GM18873 (cell line): ENCODE measurements around the gene DDX4.
"Not testable (repeated sequence)": the region's sequence is repeated elsewhere in the genome, so short reads cannot be mapped to it uniquely, and the experiment has no call there.

ENCODE experiments used
- ATAC-seq: cut with Tn5 transposase; IDR thresholded peaks from one replicate; pipeline ENCODE4 v1.9.1; 2021; ENCODE audit warnings: mild to moderate bottlenecking, moderate library complexity, moderate number of reproducible peaks; ENCODE audit not compliant: unreplicated experiment, low FRiP score

DDX4 gene

GRCh38 chr5:55720188-55720703, 17.6 kb upstream of the DDX4 start:
- ATAC-seq = no peak

DNA sequence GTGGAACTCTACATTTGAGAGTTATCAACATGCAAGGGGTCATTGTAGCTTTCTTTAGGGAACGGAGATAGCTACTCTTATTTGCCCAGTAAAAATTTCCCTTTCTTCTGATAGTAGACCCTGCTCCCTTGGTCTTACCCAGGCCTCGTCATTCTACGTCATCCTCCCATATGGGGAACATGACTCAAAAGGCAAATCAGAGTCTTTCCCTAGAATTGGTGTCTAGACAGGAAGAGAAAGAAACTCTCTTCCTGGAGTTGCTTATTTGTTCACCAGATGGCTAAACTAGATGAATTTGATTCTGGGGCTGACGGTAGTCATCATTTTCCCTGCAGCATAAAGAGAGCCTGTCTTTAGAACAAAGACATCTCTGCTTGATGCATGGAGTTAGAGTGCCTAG, 13.6 kb upstream of the DDX4 start:
- ATAC-seq = no peak

GRCh38 chr5:55731848-55732247, 6.0 kb upstream of the DDX4 start:
- ATAC-seq = no peak

- no peak for ATAC-seq
These were observed 5.3 kb upstream of the DDX4 start for GRCh38 chr5:55732585-55732984.

DNA sequence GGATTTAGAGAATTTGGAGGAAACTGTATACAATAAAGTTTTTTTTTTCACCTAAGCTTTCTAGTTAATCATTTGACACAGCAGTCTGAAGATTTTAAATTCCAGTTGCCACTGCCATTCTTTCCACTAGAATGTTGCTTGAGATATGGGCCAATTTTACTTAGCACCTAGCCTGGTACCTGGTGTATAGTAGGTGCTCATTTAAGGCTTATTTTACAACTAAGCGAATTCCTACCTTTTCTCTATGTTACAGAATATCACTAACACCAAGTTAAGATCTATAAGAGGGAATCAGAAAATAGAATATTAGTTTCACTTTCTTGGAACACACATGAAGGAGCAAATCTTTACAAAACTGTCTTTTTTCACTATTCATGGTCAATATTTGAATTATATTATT, 3.2 kb upstream of the DDX4 start:
- no peak for ATAC-seq

- no peak for ATAC-seq
These were observed 4.9 kb downstream of the DDX4 start for GRCh38 chr5:55742778-55743177.

- ATAC-seq = no peak
These were observed 10.0 kb downstream of the DDX4 start for GRCh38 chr5:55747778-55748318.

- no peak for ATAC-seq
These were observed 11.5 kb downstream of the DDX4 start for GRCh38 chr5:55749387-55749786.

DNA sequence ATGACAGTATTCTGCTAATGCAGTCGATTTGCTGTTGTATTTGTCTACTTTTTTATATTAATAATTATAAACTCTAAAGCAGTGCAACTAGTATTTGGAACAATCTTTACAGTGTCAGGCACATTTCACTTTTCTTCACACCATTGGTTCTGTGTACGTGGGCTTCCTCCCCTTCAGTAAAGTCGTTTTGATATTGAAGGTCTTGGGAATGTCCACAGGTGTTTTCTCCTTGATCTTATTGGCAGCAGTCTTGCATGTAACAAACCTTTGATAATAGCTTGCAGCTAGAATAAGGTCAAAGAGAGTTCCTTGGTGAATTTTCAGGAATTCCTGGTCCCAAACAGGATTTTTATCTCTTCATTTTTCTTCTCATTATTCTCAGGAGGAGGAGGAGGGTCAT, 12.2 kb downstream of the DDX4 start:
- ATAC-seq = no peak

DNA sequence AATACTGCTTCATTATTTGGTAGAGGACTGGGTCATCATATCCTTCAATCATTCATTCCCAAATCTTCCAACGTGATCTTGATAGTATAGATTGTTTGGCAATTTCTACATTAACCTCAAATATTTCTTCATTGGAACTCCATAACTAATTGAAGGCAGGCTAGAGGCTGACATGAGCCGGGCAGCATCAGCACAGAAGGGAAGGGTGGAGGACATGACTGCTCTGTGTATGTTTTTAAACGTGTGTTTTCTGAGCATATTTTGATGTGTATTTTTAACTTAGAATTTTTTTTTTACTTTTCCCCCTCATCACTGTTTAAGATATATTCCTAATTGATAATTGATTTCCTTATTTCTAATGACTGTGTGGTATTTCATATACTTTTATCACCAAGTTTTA, 12.6 kb downstream of the DDX4 start:
- no peak for ATAC-seq

GRCh38 chr5:55758231-55758630, 20.4 kb downstream of the DDX4 start:
- no peak for ATAC-seq

GRCh38 chr5:55758714-55759113, 20.9 kb downstream of the DDX4 start:
- ATAC-seq = no peak

DNA sequence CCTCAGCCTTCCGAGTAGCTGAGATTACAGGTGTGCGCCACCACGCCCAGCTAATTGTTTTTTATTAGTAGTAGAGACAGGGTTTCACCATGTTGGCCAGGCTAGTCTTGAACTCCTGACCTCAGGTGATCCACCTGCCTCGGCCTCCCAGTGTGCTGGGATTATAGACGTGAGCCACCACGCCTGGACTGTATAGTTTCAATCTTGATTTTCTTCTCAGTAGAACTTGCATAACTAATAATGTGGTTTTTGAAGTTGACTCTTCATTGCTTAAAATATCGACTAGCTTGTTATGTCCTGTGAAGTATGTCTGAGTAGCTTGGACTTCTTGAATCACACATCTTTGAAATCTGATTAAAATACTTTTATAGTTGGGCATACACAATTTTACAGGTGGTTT, 23.9 kb downstream of the DDX4 start:
- not testable (repeated sequence) for ATAC-seq

DNA sequence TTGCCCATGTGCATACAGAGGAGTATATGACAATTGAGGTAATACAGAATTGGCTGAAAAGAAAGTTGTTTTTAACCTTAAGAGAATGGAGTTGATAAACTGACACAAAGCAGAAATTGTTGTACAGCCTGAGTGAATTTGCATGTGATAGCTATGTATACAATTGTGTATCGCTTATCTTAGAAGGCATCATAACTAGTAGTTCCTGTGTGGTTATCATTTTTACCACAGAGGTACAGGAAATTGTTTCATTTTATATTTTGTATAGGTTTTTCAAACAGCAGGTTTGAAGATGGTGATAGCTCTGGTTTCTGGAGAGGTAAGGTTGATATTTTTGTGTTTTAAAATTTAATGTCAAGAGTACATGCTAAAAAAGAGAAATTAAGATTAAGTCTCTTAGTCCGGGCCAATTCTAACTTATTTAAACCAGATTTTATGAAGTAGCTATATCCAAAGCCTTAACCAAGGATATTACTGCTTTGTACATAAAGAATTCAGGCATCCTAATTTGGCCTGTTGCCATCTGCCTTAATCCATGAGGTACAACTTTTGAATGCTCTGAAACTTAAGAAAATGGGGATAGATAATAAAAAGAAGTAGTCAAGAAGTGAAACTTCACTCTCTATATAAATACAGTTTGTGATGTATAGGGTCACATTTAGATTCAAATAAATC, 26.0 kb downstream of the DDX4 start:
- no peak for ATAC-seq

GRCh38 chr5:55768279-55768678, 30.4 kb downstream of the DDX4 start:
- no peak for ATAC-seq

DNA sequence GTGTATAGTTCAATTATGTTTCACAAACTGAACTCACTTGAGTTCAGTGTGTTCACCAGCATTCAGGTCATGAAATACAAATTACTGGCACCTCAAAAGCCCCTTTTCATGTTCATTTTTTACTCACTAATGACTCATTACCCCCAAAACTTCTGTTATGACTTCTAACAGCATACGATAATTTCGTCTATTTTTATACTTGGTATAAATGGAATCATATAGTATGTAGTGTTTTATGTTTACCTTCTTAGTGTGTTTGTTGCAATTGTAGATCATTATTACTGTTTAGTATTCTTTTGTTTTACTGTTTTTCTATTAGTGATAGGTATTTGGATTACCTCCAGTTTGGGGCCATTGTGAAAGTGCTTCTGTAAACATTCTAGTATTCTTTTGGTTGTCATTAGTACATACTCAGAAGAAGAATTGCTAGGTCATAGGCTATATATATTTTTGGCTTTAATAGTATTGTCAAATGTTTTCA, 33.4 kb downstream of the DDX4 start:
- ATAC-seq = peak; percentile 59

DNA sequence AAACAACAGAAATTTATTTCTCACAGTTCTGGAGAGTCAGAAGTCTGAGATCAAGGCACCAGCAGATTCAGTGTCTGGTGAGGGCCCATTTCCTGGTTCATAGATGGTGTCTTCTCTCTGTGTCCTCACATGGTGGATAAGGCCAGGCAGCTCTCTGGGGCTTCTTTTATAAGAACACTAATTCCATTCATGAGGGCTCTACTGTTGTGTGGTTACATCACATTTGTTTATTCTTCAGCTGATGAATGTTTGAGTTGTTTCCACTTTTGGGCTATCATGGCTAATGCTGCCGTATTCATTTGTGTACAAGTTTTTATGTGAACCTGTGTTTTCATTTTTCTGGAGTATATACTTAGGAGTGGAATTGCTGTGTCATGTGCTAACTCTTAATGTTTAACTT, 35.2 kb downstream of the DDX4 start:
- no peak for ATAC-seq

- no peak for ATAC-seq
These were observed 39.5 kb downstream of the DDX4 start for GRCh38 chr5:55777332-55777731.

DNA sequence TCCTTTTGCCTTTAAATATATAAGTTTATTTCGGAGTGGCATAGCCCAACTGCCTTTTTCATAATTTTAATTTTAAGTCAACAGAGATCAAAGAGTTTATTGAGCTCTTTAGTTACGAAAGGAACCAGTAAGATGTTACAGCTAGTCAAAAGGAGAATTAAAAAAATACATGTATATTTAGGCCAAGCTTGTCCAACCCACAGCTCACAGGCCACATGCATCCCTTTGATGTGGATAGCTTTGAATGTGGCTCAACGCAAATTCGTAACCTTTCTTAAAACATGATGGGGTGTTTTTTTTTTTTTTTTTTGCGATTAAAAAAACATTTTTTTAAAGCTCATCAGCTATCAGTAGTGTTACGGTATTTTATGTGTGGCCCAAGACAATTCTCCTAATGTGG, 63.1 kb downstream of the DDX4 start:
- no peak for ATAC-seq

DNA sequence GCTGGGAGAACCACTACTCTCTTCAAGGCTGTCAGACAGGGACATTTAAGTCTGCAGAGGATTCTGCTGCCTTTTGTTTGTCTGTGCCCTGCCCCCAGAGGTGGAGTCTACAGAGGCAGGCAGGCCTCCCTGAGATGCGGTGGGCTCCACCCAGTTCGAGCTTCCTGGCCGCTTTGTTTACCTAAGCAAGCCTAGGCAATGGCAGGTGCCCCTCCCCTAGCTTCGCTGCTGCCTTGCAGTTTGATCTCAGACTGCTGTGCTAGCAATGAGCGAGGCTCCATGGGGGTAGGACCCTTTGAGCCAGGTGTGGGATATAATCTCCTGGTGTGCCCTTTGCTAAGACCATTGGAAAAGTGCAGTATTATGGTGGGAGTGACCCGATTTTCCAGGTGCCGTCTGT, 71.0 kb downstream of the DDX4 start:
- ATAC-seq = not testable (repeated sequence)

DNA sequence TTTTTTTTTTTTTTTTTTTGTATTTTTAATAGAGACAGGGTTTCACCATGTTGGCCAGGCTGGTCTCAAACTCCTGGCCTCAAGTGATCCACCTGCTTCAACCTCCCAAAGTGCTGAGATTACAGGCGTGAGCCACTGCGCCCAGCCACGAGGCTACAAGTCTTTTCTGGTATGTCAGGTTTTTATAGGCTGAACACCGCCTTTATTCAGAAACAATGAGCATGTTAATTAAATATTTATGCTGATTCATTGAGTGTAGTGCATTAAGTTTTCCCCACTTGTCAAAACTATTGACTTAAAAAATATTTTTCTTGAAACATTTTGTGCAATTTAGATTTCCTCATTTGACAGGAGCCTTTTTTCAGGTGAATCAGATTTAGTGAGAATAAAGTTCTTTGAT, 78.1 kb downstream of the DDX4 start:
- not testable (repeated sequence) for ATAC-seq

GRCh38 chr5:55816342-55816741, 78.5 kb downstream of the DDX4 start:
- ATAC-seq = no peak
